Liver (tissue), 3 donors: ENCODE data around the gene COX19.

Experiments
- ATF3 ChIP-seq: IDR thresholded peaks from 2 replicates; pipeline ENCODE4 v1.6.1; 2016; ENCODE audit warnings: antibody characterized with exemption
- CTCF ChIP-seq: fragments of 150-350 bp; IDR thresholded peaks from 2 replicates; pipeline ENCODE4 v1.5.1; 2017; ENCODE audit warnings: improper control_type of control experiment, low read depth, low read length; ENCODE audit not compliant: missing input control
- FOXA1 ChIP-seq: IDR thresholded peaks from 2 replicates; pipeline ENCODE4 v1.6.1; 2016; ENCODE audit warnings: antibody characterized with exemption
- GABPA ChIP-seq, 2 donors: IDR thresholded peaks in 1 of 2; conservative IDR thresholded peaks in 1 of 2; 2 replicates each; pipeline ENCODE4 v1.6.1; 2016; ENCODE audit warnings: antibody characterized with exemption in 2 of 2, mild to moderate bottlenecking in 1 of 2, moderate library complexity in 1 of 2
- RAD21 ChIP-seq, 2 donors: IDR thresholded peaks; 2 replicates each; pipeline ENCODE4 v1.6.1; 2016; ENCODE audit warnings: antibody characterized with exemption in 2 of 2, mild to moderate bottlenecking in 2 of 2
- YY1 ChIP-seq: IDR thresholded peaks from 2 replicates; pipeline ENCODE4 v1.6.1; 2016; ENCODE audit warnings: antibody characterized with exemption, mild to moderate bottlenecking
- donor health status: healthy.
- donor health status: healthy.

- TF ChIP-seq CTCF (no peak), RAD21 (IDR thresholded peaks at IDR 0.05) (no peak), YY1 (no peak), FOXA1 (no peak), GABPA (IDR thresholded peaks at IDR 0.05 in 1 of 2, conservative IDR thresholded peaks at IDR 0.05 in 1 of 2) (no peak), ATF3 (no peak)
These were observed 2.0 kb downstream of the COX19 start for GRCh38 chr7:973312-973711.
